K562 (cell line): Measurements from ENCODE around the gene DTNB. TPM values are rescaled to one million over a fixed set of nuclear protein-coding genes. Genes with fewer than 3 reads are reported as not detected.

Experiments
- MGA ChIP-seq: fragments of 450-650 bp; IDR thresholded peaks from 2 replicates; pipeline ENCODE4 v1.6.1; 2016; ENCODE audit warnings: mild to moderate bottlenecking, moderate library complexity
- ZFPM2 ChIP-seq: fragments of 250-450 bp; sonication (Bioruptor Pico); IDR thresholded peaks from 2 replicates; pipeline ENCODE4 v1.5.1; 2022; ENCODE audit warnings: mild to moderate bottlenecking
- polyA plus RNA-seq, 8 experiments: library from polyadenylated mRNA; depleted of rRNA in 4 of 8; stranded (reverse) in 5 of 8; unstranded in 3 of 8; fragments of >200 nt; fragmentation: Nextera tagmentation in 2 of 8; fragmentation: Illumina TruSeq in 1 of 8; extraction: Ambion mirVana in 2 of 8; extraction: Trizol in 1 of 8; gene quantifications; 2 replicates each; pipeline versions ENCODE4 v1.2.1 to v1.2.3, GENCODE V29; 2011 to 2014; ENCODE audit warnings: inconsistent platforms in 1 of 8, missing spikeins in 1 of 8
- total RNA-seq, 7 experiments: library from RNA; depleted of rRNA in 6 of 7; stranded (reverse); fragments of >200 nt in 6 of 7; fragmentation: Illumina TruSeq in 2 of 7; extraction: Trizol in 2 of 7; gene quantifications; 2 replicates each; pipeline versions ENCODE4 v1.2.1 to v1.2.3, GENCODE V29; 2011 to 2021; ENCODE audit warnings: low replicate concordance in 1 of 7

DTNB gene
- total and polyA plus RNA-seq, 9 of the 15 experiments (the other 6 are each of a cell fraction or from before 2014, with no cell fraction given) = 0.18 to 2.0 (median 0.77) TPM; not detected in 2

- no peak for TF ChIP-seq MGA
- TF ChIP-seq ZFPM2 (CRISPR knock-in tag) = no peak
Measured at GRCh38 chr2:25454824-25455611, 218.4 kb downstream of the DTNB start (continued).
